ENCODE data around the gene URM1. TPM values are rescaled to one million over a fixed set of nuclear protein-coding genes. Genes with fewer than 3 reads are reported as not detected.

URM1 gene
- total RNA-seq, 4 donors from 2014 or later = 17.8 to 20.9 (median 19.7) TPM

DNA sequence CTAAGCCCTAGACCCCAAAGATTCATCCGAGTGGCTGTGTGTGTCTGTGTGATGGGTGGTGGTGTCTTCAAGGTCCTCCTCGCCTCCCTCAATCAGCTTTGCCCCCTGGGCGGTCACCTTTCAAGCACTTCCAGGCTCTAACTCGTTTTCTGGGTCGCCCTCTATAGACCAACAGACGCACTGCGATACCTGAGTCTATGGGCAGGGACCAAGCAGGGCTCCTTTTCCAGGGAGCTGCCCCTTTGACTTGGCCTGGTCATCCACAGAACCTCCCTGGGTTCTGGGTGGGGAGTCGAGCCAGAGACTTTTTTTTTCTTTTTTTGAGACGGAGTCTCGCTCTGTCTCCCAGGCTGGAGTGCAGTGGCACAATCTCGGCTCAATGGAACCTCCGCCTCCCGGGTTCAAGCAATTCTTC, 29.7 kb upstream of the URM1 start:
- TF ChIP-seq CTCF (IDR thresholded peaks at IDR 0.05; ENCODE audit: low read depth) = no peak

DNA sequence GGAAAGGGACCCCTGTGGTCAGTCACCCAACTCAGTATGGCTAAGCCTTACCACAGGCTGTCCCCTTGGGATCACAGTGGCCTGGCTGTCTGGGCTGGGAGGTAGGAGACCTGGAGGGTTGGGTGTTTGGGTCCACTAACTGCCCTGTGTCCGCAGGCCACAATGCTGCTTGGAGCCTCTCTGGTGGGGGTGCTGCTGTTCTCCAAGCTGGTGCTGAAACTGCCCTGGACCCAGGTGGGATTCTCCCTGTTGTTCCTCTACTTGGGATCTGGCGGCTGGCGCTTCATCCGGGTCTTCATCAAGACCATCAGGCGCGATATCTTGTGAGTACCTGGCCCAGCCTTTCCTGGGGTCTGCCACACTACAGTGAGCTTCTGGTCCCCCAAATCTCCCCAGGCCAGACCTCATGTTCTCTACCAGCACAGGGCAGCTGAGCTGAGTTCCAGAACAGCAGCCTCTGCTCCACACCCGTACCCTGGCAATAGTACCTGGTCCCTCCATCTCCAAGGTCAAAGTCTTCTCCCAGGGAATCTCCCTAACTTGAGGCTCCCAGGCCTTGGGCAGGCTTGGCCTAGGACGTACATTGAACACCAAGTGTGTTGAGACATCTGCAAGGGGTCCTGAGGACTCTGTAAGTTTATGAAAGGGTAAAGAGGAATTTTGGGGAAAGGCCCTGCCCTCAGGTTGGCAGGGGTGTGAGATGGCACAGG, 28.0 kb upstream of the URM1 start:
- TF ChIP-seq CTCF (IDR thresholded peaks at IDR 0.05; ENCODE audit: low read depth) = no peak

DNA sequence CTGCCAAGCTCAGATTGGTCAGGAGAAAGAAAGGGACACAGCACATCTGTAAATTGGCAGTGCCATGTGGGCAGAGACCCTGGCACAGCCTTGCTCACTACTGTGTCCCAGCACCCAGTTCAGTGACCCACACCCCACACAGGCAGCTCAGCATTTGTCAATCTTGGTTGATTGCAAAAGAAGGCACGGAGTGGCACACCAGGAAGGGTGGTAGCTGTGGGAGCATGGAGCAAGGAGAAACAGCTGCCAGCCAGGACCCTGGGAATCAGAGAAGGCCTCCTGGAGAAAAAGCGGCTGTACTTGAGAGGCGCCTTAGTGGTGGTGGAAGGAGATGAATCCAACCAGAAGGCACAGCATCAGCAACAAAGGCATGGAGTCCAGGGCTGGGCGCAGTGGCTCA, 27.3 kb upstream of the URM1 start:
- no peak for TF ChIP-seq CTCF (IDR thresholded peaks at IDR 0.05; ENCODE audit: low read depth)

DNA sequence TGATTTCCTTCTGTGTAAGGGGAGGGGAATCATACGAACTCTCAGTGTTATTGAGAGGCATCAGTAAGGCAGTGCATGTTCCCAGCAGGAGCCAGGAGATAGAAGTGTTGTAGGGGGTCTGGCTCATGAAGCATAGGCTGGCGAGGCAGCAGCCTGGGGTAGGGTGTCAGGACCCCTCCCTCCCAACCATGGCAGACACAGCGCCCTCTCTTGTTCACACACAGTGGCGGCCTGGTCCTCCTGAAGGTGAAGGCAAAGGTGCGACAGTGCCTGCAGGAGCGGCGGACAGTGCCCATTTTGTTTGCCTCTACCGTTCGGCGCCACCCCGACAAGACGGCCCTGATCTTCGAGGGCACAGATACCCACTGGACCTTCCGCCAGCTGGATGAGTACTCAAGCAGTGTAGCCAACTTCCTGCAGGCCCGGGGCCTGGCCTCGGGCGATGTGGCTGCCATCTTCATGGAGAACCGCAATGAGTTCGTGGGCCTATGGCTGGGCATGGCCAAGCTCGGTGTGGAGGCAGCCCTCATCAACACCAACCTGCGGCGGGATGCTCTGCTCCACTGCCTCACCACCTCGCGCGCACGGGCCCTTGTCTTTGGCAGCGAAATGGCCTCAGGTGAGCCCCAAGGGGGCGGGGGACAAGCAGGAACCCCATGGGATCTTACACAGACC, 26.1 kb upstream of the URM1 start:
- TF ChIP-seq CTCF (IDR thresholded peaks at IDR 0.05; ENCODE audit: low read depth) = no peak

DNA sequence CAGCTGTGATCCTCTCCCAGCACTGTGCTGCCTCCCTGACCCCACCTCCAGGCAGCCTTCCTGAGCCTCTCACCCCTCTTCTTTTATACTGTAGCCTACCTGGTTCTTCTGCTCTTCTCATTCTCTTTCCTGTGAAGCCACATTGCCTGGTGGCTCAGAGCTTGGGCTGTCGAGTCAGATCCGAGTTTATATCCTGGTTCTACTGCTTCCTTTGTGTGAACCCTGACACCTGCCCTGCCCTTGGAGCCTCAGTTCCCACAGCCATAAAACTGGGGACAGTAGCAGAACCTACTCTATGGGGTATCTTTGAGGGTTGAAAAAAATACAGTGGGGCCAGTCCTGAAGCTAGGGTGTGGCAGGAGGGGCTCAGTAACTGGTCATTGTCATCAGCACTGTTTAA, 22.0 kb upstream of the URM1 start:
- TF ChIP-seq CTCF (IDR thresholded peaks at IDR 0.05; ENCODE audit: low read depth) = no peak

DNA sequence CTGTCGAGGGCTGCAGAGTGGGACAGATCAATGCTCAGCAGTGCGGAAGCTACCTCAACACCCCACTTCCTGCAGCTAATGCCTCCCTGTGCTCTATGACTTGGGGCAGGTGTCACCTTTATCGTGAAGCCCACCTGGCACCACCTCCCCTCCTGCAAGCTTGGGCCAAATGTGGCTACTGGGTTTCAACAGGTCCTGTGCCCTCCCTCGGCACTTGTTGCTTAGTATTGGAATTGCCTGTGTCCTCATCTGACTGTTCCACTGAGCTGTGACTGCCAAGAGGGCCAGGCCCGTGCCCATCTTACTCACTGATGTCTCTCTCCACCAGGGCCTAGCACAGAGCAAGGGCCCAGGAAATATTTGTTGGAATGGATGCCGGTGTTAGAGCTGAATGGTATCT, 21.4 kb upstream of the URM1 start:
- no peak for TF ChIP-seq CTCF (IDR thresholded peaks at IDR 0.05; ENCODE audit: low read depth)

DNA sequence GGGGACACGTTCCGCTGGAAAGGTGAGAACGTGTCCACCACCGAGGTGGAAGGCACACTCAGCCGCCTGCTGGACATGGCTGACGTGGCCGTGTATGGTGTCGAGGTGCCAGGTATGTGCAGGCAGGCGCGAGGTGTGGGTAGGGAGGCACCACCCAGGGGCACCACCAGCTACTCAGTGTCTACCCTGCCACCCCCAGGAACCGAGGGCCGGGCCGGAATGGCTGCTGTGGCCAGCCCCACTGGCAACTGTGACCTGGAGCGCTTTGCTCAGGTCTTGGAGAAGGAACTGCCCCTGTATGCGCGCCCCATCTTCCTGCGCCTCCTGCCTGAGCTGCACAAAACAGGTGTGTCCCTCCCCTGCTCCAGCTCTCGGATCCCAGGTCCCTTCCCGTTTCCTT, 15.7 kb upstream of the URM1 start:
- TF ChIP-seq CTCF (IDR thresholded peaks at IDR 0.05; ENCODE audit: low read depth) = no peak
